ENCODE measurements around the gene CADPS2. TPM values are rescaled to one million over a fixed set of nuclear protein-coding genes. Genes with fewer than 3 reads are reported as not detected.

The CADPS2 gene
- total RNA-seq, 1 donor from 2014 or later, result 8.7 TPM

GRCh38 chr7:122311734-122312450 lies 574.4 kb downstream of the CADPS2 start:
- DNase-seq (ENCODE audit: low read depth), result no peak

- DNase-seq (ENCODE audit: low read depth), result no peak
These were observed 575.1 kb downstream of the CADPS2 start for GRCh38 chr7:122311050-122311700.

DNA sequence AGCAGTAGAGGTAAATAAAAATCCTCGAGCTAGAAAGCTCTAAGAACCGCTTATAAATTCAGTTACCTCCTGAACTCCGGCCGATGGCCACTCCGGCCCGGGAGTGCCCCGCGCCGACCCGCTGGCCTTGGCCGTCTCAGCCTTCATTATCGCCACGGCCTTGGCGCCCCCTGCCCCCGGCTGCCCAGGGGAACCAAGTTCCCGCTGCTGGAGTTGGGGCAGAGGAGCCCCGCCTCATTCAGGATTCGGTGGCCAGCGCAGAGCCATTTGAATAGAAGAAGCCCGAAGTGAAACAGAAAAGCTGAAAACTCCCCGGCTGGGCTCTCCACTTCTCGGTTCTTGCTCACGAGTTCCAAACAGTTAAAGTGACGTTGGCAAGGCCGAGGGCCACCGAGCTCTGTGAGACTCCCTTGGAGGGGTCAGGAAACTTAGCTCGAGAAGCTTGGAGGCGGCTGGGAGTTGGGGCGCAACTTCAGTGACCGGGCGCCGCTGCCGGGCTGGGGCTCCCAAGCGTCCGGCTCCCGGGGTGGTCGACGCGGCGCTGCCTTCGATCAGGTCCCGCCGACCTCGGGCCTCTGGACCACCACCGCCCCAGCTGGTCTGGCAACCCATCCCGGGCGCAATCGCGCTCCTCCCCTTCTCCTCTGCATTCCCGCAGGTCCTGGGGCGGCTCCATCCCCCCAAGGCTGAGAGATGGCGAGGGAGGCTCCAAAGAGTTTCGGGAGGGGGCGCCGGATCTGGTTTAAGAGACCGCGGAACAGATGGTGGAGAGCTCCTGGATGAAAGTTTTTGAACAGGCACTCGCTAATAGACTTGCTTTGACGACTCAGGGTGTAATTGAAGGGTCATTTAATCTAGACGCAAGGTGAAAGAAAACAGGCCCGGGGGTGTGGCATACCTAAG lies 575.9 kb downstream of the CADPS2 start:
- no peak for DNase-seq (ENCODE audit: low read depth)

DNA sequence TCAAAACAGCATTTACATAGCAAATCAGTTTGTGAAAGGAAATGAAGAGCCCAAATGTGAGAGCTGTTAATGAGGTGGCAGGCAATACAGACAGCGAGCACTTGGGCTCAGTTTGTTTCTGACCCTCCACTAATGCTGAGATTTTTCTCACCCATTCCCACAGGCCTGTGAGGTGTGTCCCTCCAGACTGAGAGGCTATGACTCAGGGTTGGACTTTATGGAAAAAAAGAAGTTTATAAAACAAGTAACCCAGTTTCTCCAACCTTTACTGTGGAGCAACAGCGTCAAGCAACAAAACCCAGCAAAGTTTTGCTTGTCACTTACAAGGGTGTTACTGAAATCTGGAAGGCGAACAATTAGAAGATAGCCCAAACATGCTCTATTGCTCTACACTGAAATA lies 576.8 kb downstream of the CADPS2 start:
- DNase-seq (ENCODE audit: low read depth), result no peak

GRCh38 chr7:122307228-122307621 lies 579.0 kb downstream of the CADPS2 start:
- no peak for DNase-seq (ENCODE audit: low read depth)

DNA sequence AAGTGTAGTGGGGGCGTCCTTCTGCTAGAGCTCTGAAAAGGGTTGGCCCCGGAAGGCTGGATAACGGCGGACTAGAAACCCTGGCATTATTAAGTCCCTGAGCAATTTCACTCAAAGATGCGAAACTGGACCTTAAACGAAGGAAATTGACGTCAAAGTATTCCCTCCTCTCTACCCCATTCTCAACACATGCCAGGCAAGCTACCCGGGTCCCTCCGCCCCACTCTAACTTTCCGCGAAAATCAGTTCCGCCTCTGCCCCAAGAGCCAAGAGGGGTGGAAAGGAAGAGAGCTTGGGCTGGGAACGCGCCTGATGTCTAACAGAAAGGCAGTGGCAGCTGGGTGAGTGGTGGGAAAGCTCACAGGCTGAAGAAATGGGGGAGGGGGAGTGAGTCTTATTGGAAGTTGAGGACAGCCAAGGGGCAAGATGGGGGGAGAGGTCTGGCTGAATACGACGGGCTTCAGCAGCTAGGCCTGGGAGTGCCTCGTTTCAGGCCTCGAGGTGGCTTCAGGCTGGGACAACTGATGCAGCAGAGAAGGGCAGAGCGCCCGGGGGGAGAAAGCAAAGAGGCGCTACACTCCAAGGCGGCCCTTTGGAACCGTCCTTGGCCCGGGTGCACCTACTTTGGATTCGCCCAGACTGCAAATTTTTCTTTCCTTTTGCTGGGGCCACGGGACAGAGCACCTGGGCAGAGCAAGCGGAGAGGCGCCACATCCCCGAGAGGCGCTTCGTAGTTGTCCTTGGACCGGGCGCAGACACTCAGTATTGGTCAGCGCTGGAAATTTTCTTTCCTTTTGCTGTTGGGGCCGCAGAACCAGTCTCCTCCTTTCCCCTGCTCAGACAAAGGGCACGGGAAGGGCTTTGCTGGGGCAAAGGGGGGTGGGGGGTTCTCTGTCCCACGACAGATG lies 579.7 kb downstream of the CADPS2 start:
- DNase-seq (ENCODE audit: low read depth), result no peak

DNA sequence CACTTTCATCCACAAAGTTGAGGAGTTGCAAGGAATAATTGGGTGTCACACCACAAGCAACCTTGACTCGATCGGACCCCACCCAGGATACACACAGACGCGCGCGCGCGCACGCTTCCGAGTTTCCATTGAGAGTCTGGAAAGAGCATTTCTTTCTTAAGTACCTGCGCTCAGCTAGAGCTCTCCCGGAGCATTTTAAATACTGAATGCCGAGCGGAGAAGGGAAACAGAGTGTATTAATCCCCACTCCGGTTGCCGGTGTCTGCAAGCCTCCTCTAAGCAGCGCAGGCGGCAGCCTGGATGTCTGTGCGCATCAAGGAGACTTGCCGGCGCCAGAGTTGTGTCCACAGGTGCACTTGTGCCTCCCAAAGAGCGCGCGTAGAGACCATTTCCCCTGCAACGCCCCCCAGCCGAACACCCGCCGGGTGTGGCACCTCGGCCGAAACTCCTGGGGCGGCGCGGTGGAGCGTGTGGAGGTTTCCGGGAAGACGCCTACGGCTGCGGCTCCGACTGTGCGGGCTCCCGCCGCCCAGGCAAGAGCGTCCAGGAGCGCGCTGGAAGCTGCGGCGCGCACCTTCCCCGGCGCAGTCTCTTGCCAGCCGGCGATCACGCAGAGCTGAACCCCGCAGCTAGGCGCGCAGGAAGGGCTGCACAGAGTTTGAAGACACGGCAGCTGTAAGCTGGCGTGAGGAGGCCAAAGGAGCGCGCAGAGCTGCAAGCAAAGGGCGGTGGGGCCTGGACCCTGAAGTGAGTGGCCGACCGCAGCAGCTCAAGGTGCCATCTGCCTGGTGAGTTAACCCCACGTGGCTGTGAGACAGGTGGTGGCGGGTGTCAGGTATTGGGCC lies 580.6 kb downstream of the CADPS2 start:
- DNase-seq (ENCODE audit: low read depth), result no peak

DNA sequence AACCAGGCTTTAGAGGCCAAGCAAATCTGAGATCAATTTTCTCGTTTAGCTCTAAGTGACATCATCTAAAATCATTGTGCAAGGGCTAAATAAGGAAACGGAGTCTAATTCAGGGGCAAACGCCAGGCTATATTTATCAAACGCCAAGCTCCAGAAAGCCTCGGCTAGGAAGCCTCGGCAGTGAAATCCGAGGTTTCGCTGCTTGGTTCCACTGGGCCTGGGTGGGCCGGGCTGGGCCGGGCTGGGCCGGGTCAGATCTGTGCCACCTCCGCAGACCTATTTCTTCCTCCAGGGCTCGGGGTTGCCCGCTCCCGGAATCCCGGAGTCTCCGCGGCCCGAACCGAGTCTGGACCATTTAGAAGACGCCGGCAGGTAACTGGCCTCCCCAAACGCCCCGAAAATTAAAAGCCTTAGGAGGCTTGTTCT lies 581.3 kb downstream of the CADPS2 start:
- no peak for DNase-seq (ENCODE audit: low read depth)

GRCh38 chr7:122304319-122304975 lies 581.8 kb downstream of the CADPS2 start, which contains the start of gene FEZF1:
TSS of gene FEZF1 (minus strand) at chr7:122304750. CDS start at chr7:122304437, 313 bp downstream.
- DNase-seq (ENCODE audit: low read depth), result peak; percentile 33

DNA sequence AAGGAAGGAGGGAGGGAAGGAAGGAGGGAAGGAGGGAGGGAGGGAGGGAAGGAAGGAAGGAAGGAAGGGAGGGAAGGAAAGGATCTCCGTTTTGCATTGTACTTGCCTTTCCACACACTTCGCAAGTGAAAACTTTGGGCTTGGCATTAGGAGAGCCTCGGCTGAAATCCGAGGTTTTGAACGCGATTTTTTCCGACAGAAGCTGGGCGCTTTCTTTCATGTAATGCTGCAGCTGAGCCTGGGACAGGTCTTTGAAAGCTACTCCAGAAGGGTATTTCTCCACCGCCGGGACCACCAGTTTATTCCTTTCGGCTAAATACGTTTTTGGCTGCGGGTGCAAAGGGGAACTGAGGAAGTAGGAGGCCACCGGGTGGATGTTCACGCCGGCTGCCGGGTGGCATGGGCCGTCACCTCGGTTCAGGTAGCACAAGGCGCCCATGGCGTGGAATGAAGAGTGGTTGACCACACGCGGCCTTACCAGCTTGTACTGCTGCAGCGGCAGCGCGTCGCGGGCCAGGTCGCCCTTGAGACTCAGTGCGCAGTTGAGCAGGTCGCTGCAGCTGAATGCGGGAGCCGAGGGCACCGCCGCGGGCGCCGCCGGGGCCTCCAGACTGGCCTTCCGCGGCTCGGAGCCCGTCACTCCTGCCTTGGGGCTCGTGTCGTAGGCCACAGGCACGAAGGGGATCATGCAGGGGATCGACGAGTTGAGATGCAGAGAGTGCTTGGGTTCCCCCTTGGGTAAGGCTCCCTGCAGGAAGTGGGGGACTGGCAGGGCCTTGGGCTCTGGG lies 582.5 kb downstream of the CADPS2 start:
- no peak for DNase-seq (ENCODE audit: low read depth)

DNA sequence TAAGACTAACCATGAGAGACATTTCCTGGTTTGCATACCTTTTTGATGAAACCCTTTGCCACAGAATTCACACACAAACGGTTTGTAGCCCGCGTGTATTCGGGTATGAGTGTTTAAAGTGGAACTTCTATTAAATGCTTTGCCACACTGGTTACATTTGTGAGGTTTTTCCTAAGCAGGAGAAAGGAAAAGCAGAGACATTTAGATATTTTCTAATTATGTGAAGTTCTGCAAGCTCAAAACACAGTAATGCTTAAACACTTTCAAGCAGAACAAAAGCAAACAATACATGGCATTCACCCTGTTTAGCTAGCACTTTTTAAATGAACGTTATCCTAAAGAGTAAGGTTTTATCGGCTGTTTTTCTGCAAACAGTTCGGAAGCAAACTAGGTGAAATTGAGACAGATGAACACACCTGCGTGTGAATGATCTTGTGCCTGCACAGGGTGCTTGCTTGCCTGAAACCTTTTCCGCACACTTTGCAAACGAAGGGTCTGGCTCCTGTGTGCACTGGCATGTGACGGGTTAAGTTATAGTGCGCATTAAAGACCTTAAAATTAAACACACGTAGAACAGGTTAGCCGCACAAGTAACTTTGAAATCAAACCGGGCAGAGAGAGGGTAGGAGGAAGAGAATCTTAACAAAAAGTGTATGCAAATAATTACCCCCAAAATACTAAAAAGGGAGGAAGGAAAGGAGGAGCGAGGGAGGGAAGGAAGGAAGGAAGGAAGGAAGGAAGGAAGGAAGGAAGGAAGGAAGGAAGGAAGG lies 583.3 kb downstream of the CADPS2 start:
- peak; percentile 6 for DNase-seq (ENCODE audit: low read depth)

- DNase-seq (ENCODE audit: low read depth), result no peak
These were observed 584.2 kb downstream of the CADPS2 start for GRCh38 chr7:122301858-122302760.

DNA sequence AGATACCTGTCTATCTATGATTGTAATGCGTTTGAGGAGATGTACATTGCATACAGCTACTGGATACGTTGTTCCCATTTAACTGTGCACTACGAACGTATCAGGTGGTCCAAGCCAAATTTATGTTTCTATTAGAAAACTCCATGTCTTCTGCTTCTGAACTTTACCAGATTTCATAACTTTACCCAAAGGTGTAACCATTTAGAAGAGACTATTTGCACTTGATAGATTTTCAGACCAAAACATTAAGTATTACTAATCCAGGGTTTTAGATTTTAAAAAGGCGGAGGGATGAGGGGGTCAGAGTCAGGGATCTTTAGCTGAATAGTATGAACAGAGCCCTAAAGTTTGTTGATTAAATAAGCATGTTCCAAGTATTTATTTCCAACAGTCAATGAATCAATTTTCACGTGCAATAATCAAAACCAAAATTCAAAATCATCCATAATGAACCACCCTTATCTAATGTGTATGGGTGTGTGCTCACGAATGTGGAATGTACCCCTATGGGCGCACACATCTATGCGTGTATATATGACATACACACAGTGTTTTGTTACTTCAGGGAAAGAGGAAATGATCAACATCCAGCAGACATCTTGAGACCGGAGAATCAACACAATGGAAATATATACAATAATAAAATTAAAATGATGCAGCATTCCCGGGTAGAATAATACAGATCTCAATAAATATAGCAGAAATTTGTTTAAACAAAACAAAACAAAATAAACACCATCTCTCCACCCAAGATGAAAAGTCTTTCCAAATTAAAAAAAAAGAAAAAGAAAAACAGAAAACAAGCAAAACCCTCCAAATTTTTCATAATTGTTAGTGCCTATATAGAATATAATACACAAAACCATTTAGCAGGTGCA lies 585.1 kb downstream of the CADPS2 start:
- no peak for DNase-seq (ENCODE audit: low read depth)

DNA sequence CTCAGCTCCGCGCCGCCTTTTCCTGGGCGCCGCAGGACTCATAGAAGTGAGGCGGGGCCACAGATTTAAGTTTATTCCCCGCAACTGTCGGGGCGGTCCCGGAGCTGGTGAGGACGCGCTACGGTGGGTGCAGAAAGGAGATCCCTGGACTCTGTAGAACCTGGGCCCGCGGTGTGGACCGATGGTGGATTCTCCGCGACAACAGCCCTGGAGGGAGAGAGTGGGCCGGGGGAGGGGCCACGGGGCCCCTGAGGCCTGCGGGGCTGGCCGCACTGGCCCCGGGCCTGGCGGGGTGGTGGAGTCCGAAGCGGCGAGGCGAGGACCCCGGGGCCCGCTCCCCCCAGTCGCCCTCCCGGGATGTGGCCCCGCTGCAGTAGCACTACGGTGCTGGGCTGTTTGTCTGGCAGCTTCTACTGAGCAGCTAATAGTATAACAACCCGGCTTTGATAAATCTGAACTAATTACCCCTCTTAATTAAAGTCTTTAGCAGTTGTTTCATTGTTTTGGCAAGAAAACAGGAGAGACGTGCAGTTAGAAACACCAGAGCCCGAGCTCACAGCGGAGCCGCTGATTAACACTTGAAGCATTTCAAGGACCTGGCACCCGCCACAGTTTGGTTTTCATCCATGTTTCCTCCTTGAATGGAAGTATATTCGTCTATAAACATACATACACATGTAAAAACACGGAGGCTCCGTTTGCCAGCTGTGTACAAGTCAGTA lies 585.9 kb downstream of the CADPS2 start:
- peak; percentile 11 for DNase-seq (ENCODE audit: low read depth)

DNA sequence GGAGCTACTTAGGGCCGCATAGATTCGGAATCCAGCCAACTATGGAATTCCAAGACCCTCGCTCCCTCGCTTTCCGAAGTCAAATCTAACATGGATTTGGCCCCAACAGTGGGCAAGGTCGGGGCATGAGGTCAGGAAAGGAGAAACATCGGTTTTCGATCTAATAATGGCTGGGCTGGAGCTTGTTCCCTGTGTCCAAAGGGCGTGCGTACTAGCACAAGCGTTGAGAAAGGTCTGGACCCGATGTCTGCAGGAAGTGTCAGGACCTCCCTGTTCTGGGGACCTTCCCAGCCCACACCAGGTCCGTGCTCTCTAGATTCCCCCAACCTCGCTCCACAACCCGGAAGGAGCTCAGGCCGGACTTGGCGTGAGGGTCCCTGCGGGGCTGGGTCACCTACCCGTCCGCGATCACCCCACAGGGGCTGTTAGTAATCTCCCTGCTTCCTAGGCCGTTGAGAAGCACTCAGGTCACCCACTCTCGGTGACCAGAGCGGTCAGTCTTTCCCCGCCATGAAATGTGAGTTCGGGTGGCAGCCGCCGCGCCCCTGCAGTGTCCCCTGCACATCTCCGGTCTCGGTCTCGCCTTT lies 586.5 kb downstream of the CADPS2 start:
- DNase-seq (ENCODE audit: low read depth), result no peak

Measured in renal cortical epithelial cell (primary cell).